Measurements from ENCODE around the gene MMP24OS. TPM values are rescaled to one million over a fixed set of nuclear protein-coding genes. Genes with fewer than 3 reads are reported as not detected.

Gene MMP24OS
- total and polyA plus RNA-seq, 10 of the 15 experiments (the other 5 are each of a cell fraction or from before 2014, with no cell fraction given), result 2.0 to 30.9 (median 10.9) TPM

GRCh38 chr20:35281506-35282101 lies 3.7 kb upstream of the MMP24OS start:
- Histone ChIP-seq H3K9me3 (replicated peaks; ENCODE audit: control insufficient read depth, insufficient read depth, low read length) (no peaks in the 10 kb centered on the region), H2AFZ (ENCODE audit: control insufficient read depth, low read depth, low read length) (no peak overlapping the region), H3K4me2 (ENCODE audit: control insufficient read depth, insufficient read depth) (no peak overlapping the region), H3K27me3 (replicated peaks in 1 of 2; ENCODE audit: control insufficient read depth in 2 of 2, insufficient read depth in 2 of 2, low read length in 1 of 2) (no peaks in the 10 kb centered on the region), H3K4me3 (no peak overlapping the region), H3K4me1 (ENCODE audit: control insufficient read depth, insufficient read depth, low read length) (peaks cover 5% of the 10 kb centered on the region), H3K79me2 (ENCODE audit: control insufficient read depth, insufficient read depth, low read length) (peaks cover 30% of the 10 kb centered on the region), H3K9ac (ENCODE audit: control insufficient read depth, insufficient read depth, low read length) (no peak overlapping the region), H3K27ac (ENCODE audit: control insufficient read depth, insufficient read depth) (no peak overlapping the region), H4K20me1 (ENCODE audit: control insufficient read depth, insufficient read depth) (peaks cover 6% of the 10 kb centered on the region; the same call in 1 of the 2 replicates), H3K36me3 (ENCODE audit: control insufficient read depth in 2 of 2, insufficient read depth in 2 of 2, low read length in 1 of 2) (peaks cover 11 to 18% of the 10 kb centered on the region in 2 experiments)
- ChIA-PET POLR2A (interaction anchor here (1.1 kb wide), 1 partner anchor 20 kb away, joined by 3 read pairs; no protein-coding TSS in a partner anchor), RAD21 (ENCODE audit: unreplicated experiment) (no interaction called here), SMC1A (ENCODE audit: uncharacterized antibody, unreplicated experiment) (interaction anchor here (0.7 kb wide), 1 partner anchor 61 kb away, joined by 3 read pairs; no protein-coding TSS in a partner anchor), CTCF (interaction anchor here (3.4 kb wide), 1 partner anchor 21 kb away, joined by 14 read pairs; no protein-coding TSS in a partner anchor)
- ATAC-seq (no peak), DNase-seq (ENCODE audit: low read depth, low spot score) (no peak), FAIRE-seq (no peak)
- TF ChIP-seq ATF2 (IDR thresholded peaks at IDR 0.05; ENCODE audit: low read length), result no peak
- no peak for TF ChIP-seq MTA3 (IDR thresholded peaks at IDR 0.05; ENCODE audit: borderline replicate concordance, low read length)
- no peak for TF ChIP-seq PAX8 (IDR thresholded peaks at IDR 0.05)
- TF ChIP-seq ZNF592 (IDR thresholded peaks at IDR 0.05), result no peak
- TF ChIP-seq MYC (IDR thresholded peaks at IDR 0.05; ENCODE audit: insufficient read depth, insufficient read length, insufficient replicate concordance, low read length, severe bottlenecking), result no peak
- TF ChIP-seq CREM (IDR thresholded peaks at IDR 0.05; ENCODE audit: low read depth), result no peak
- no peak for TF ChIP-seq NFIC (IDR thresholded peaks at IDR 0.05; ENCODE audit: low read depth, low read length)
- no peak for TF ChIP-seq BCLAF1 (IDR thresholded peaks at IDR 0.05)
- TF ChIP-seq BRCA1 (IDR thresholded peaks at IDR 0.05; ENCODE audit: low read depth, low read length), result no peak
- TF ChIP-seq ZNF384 (IDR thresholded peaks at IDR 0.05; ENCODE audit: borderline replicate concordance, low read depth, low read length), result no peak
- no peak for TF ChIP-seq DPF2 (IDR thresholded peaks at IDR 0.05)
- intact Hi-C loops (cut with micrococcal nuclease; ENCODE audit: unreplicated experiment), result no loop called here
- in situ Hi-C loops (cut with MboI), result no loop called here
- BruUV-seq (replicated peaks), result no TSS peak
- WGBS (ENCODE audit: insufficient coverage, insufficient replicate concordance, low lambda C conversion rate, missing lambda C conversion rate), result 95% methylated on average over 9 of the region's 10 CpGs
